ENCODE measurements around the gene LYPLAL1.
"Not testable (repeated sequence)": the region's sequence is repeated elsewhere in the genome, so short reads cannot be mapped to it uniquely, and the experiment has no call there.

Gene LYPLAL1

DNA sequence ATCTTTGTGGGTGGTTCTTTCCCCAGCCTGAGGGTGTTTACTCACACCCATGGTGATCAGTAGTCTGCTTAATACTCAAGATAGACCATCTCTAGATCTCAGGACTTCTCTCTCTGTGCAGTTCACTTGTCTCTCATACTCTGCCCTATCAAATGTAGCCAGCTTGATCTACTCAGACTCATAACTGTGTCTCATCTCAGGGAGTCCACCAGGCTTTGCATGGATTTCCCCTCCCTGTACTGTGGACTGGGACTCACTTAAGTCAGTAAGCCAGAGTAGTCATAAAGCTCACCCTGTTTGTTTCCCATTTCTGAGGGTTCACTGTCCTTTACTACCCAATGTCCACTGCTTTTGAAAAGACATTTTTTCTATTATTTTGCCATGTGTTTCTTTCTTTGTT, 41.8 kb downstream of the LYPLAL1 start:
- no peak for DNase-seq (ENCODE audit: low read depth)

- DNase-seq (ENCODE audit: low read depth), result no peak
These were observed 47.3 kb downstream of the LYPLAL1 start for GRCh38 chr1:219220945-219221344.

GRCh38 chr1:219223496-219223895, 49.8 kb downstream of the LYPLAL1 start:
- no peak for DNase-seq (ENCODE audit: low read depth)

DNA sequence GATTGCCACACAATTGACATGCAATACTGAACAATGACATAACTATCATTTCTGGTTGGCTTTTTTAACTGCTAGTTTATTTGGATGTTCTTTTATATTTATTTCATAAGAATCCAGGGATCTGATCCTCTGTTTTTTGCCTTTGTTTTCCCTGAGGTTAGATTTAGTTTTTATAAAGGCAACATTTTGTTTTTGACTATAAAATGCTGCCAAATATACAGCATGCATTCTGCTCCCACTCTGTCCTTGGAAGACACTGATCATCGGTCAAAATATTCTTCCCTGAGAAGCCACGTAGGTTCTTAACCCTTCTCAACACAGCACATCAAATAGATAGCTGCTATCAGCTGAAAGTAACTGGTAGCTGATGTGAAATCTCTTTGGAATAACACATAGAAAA, 52.5 kb downstream of the LYPLAL1 start:
- no peak for DNase-seq (ENCODE audit: low read depth)

DNA sequence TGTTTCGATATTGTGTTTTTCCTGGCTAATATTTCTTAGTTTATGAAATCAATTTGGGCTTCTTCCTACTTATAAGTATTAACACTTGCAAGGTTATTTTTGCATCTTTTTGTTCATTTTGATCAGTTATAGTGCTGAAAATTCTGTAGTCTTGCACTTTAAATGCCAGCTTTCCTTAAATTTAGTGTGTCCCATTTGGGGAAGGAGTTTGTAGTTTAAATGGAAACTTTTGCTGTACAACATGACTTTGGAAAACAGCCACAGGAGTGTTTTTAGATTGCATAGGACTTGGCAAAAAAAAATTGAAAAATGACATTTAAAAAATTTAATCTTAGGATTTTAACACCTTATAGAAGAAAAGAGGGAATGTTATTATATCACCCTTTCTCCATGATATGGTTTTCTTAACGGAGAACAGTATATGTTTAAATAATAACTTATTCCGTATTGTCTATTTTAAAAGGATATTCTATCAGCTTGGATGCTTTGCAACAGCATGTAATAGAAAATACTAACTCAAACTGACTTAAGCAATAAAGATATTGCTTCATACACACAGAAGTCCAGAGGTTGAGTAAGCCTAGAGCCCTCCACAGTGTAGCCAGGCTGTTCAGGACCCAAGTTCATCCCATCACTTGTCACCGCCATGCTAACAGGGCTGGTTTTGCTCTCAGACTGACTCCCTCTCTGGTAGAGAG, 53.8 kb downstream of the LYPLAL1 start:
- no peak for DNase-seq (ENCODE audit: low read depth)

DNA sequence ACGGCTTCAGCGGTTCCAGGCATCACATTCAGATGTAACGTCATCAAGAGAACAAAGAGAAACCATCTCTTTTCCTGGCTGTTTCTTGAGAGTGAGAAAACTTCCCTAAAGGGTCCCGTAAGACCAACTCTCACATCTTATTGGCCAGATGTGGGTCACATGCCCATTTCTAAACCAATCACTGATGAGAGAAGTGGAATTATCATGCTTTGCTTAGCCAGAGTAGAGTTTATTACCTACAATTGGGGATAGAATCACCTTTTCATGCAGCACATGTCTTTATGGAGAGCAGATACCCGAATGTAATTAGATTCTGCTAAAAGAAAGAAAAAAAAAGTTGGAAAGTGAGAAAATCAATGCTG, 54.4 kb downstream of the LYPLAL1 start:
- DNase-seq (ENCODE audit: low read depth), result no peak

DNA sequence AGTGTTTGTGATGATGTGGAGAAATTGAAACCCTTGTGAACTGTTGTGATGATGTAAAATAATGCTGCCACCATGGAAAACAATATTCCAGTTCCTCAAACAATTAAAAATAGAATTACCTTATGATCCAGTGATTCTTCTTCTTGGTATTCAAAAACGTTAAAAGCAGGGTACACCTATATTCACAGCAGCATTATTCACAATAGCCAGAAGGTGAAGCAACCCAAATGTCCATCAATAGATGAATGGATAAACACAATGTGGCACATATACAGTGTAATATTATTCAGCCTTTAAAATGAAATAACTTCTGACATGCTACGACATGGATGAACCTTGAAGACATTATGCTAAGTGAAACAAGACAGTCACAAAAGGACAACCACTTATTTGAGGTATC, 59.2 kb downstream of the LYPLAL1 start:
- no peak for DNase-seq (ENCODE audit: low read depth)

DNA sequence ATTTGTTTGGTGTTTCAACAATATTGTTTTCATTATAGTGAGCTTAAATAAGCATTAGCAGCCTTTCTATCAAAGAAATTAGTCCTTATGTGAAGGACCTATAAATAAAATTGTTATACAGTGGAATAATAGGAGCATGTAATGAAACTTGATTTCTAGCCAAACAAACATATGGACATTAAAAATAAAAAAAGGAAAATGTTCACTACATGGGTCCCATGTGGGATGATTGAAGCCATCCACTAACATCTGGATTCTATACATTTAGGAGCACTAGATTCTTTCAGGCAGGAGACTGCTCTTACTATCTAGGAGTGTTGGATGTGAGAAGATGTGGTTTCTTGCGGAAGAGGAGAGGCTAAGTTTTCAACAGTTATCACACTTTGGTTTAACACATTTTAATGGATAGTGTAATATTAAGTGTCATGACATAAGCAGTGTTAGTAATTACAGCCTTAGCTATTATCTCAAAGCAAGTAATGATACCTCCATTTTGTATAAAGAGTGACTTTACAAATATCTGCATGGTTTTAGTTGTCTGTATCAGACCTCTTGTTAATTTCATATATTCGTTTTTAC, 62.3 kb downstream of the LYPLAL1 start:
- DNase-seq (ENCODE audit: low read depth), result no peak

GRCh38 chr1:219236933-219237610, 63.4 kb downstream of the LYPLAL1 start:
- no peak for DNase-seq (ENCODE audit: low read depth)

DNA sequence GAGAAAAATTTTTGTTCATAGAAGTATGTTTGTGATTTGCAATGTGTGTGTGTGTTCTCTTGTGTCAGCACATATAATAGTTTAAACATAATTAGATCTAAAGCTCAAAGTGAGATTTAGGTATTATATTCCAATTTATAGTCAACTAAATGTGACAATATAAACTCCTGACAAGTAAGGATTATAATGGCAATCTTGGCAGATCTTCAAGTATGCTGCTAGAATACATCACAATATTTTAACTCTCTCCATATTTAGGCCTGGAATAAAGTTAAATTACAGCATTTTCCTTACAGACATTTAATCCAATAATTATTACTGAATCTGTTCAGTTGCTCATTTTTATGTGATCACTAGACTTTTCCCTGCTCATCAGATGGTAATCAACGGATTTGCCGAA, 65.8 kb downstream of the LYPLAL1 start:
- DNase-seq (ENCODE audit: low read depth), result no peak

- DNase-seq (ENCODE audit: low read depth), result no peak
These were observed 71.2 kb downstream of the LYPLAL1 start for GRCh38 chr1:219244864-219245263.

DNA sequence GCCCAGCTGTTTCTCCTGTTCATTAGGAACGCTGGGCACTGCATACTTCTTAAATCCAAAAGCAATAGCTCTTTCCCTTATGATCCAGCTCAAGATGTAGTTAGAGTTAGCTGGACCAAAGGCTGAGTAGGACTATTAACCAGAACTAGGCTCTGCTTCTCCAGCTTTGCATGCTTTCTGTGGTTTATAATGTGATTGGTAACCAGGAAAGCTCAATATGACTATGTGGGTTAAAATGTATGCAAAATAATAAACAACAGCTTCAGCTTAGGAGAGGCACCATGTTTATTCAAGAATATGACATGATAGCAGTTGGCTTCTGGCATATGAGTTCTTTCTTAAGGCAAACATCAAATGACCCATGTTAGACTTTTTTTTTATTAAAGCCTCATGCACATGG, 73.8 kb downstream of the LYPLAL1 start:
- no peak for DNase-seq (ENCODE audit: low read depth)

GRCh38 chr1:219250468-219250867, 76.8 kb downstream of the LYPLAL1 start:
- not testable (repeated sequence) for DNase-seq (ENCODE audit: low read depth)

DNA sequence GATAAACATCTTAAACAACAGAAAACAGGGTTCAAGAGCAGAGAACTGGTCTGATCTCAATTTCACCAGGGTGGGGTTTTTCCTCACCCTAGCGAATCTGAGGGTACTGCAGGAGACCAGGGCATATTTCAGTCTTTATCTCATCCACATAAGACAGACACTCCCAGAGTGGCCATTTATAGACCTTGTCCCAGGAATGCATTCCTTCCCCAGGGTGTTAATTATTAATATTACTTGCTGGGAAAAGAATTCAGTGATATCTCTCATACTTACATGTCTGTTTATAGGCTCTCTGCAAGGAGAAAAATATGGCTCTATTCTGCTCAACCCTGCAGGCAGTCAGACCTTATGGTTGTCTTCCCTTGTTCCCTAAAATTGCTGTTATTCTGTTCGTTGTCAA, 84.1 kb downstream of the LYPLAL1 start:
- DNase-seq (ENCODE audit: low read depth), result no peak

DNA sequence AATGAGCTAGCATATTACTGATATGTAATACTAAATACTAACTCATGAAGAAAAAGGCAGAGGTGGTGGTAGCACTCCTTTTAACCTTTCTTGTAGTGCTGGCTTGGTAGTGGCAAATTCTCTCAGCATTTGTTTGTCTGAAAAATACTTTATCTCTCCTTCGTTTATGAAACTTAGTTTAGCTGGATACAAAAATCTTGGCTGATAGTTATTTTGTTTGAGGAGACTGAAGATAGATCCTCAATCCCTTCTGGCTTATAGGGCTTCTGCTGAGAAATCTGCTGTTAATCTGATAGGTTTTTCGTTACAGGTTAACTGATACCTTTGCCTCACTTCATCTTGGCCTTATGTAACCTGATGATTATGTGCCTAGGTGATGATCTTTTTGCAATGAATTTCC, 87.8 kb downstream of the LYPLAL1 start:
- DNase-seq (ENCODE audit: low read depth), result no peak
